Mesothelial cell of epicardium (in vitro differentiated cells): ENCODE data around the gene SOWAHA. TPM values are rescaled to one million over a fixed set of nuclear protein-coding genes. Genes with fewer than 3 reads are reported as not detected.

Experiments
- DNase-seq, 2 experiments: peaks; one replicate each; pipeline ENCODE4 v3.0.0; 2021; ENCODE audit warnings: low spot score in 2 of 2; ENCODE audit not compliant: unreplicated experiment in 2 of 2
- H3K27ac Mint-ChIP-seq: 2 replicates; pipeline ENCODE4 v1.8.0; 2021; ENCODE audit warnings: mixed read lengths
- H3K27me3 Mint-ChIP-seq: 2 replicates; pipeline ENCODE4 v1.8.0; 2021; ENCODE audit warnings: low read depth, mixed read lengths
- H3K36me3 Mint-ChIP-seq: 2 replicates; pipeline ENCODE4 v1.8.0; 2021; ENCODE audit warnings: mixed read lengths
- H3K4me1 Mint-ChIP-seq: 2 replicates; pipeline ENCODE4 v1.8.0; 2021; ENCODE audit warnings: mixed read lengths
- H3K4me3 Mint-ChIP-seq: 2 replicates; pipeline ENCODE4 v1.8.0; 2021; ENCODE audit warnings: mild to moderate bottlenecking, moderate library complexity, mixed read lengths
- H3K9me3 Mint-ChIP-seq: 2 replicates; pipeline ENCODE4 v1.8.0; 2021; ENCODE audit warnings: mixed read lengths
- total RNA-seq: library from RNA; stranded (reverse); gene quantifications from 3 replicates; pipeline ENCODE4 v1.2.1, GENCODE V29; 2021
- TF ChIP-seq, protein P1 (sequence below): fragments of 200-600 bp; sonication (generic); IDR thresholded peaks from one replicate; pipeline ENCODE4 v1.5.0; 2021; ENCODE audit warnings: antibody characterized with exemption; ENCODE audit not compliant: unreplicated experiment

Gene SOWAHA
- total RNA-seq, 1 donor from 2014 or later: 0.67 TPM

DNA sequence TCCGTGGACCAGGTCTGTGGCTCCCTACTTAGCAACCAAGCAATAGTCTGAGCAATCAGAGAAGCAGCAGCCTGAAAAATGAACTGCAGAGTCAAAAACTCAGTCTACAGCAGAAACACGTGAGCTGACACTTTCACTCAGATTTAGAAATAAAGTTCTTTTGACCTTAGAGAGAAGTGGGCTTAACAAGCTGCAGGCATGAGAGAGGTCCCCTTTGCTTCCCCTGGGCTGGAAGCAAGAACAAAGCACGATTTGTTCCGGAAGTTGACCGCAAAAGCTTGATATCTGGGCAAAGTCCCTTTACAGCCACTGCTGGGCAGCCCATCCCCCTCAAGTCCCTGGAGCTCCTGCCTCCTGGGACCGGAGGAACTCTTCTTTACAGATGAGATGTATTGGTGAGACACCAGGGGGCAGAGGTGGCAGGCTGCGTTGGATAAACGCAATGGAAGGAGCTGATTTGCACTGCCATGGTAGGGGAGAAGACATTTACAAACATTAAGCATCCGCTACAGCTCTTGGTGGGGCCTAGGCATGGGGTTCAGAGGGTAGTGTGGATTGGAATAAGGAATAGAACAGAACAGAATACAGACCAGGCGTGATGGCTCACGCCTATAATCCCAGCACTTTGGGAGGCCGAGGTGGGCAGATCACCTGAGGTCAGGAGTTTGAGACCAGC, 5.8 kb upstream of the SOWAHA start:
- H3K4me3 Mint-ChIP-seq: no peak overlapping the region
- peaks cover 14% of the 10 kb centered on the region for H3K4me1 Mint-ChIP-seq
- no peak overlapping the region for H3K27ac Mint-ChIP-seq
- H3K27me3 Mint-ChIP-seq: peaks cover 18% of the 10 kb centered on the region
- peaks cover 7% of the 10 kb centered on the region for H3K9me3 Mint-ChIP-seq
- no peak for DNase-seq
- TF ChIP-seq, protein P1, sequence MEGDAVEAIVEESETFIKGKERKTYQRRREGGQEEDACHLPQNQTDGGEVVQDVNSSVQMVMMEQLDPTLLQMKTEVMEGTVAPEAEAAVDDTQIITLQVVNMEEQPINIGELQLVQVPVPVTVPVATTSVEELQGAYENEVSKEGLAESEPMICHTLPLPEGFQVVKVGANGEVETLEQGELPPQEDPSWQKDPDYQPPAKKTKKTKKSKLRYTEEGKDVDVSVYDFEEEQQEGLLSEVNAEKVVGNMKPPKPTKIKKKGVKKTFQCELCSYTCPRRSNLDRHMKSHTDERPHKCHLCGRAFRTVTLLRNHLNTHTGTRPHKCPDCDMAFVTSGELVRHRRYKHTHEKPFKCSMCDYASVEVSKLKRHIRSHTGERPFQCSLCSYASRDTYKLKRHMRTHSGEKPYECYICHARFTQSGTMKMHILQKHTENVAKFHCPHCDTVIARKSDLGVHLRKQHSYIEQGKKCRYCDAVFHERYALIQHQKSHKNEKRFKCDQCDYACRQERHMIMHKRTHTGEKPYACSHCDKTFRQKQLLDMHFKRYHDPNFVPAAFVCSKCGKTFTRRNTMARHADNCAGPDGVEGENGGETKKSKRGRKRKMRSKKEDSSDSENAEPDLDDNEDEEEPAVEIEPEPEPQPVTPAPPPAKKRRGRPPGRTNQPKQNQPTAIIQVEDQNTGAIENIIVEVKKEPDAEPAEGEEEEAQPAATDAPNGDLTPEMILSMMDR: no peak
- H3K36me3 Mint-ChIP-seq: no peaks in the 10 kb centered on the region

DNA sequence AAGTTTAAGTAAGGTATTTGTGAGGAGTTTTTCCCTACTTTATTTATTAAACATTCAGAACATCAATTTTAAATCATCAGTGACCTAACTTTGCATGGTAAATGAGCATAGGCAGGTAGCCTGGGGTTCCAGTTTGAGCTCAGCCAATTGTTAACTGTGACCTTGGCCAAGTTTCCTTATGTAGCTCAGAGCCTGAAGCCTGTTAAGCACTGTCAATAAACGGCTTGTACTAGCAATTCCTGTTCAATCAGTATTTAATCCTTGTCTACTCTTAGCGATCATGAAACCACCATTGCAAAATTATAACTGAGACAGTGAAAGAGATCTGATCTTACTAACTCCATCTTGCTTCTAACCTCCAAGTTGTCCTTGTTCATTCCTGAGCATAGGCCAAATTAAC, 4.7 kb upstream of the SOWAHA start:
- Mint-ChIP-seq H3K4me1 (peaks cover 21% of the 10 kb centered on the region), H3K9me3 (peaks cover 7% of the 10 kb centered on the region), H3K4me3 (no peak overlapping the region), H3K27me3 (peaks cover 27% of the 10 kb centered on the region), H3K27ac (no peak overlapping the region), H3K36me3 (no peaks in the 10 kb centered on the region)
- no peak for DNase-seq
- TF ChIP-seq, protein P1: no peak

DNA sequence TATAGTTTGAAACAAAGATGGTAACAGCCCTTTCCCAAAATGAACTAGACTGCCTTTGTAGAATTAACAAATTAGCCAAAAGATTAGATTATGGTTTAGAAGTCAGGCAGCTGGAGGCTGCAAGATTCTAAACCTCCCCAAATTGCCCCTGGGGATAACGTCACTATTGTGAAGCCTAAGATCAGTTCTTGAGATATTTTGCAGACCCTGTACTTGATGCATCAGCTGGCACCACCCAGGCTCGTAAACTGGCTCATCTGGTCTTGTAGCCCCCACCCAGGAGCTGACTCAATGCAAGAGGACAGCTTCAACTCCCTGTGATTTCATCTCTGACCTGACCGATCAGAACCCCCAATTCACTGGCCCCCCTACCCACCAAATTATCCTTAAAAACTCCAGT, 4.2 kb upstream of the SOWAHA start:
- Mint-ChIP-seq H3K4me1 (peaks cover 21% of the 10 kb centered on the region), H3K4me3 (no peak overlapping the region), H3K27ac (no peak overlapping the region), H3K27me3 (peaks cover 28% of the 10 kb centered on the region), H3K36me3 (no peaks in the 10 kb centered on the region), H3K9me3 (peaks cover 7% of the 10 kb centered on the region)
- TF ChIP-seq, protein P1: no peak
- no peak for DNase-seq

DNA sequence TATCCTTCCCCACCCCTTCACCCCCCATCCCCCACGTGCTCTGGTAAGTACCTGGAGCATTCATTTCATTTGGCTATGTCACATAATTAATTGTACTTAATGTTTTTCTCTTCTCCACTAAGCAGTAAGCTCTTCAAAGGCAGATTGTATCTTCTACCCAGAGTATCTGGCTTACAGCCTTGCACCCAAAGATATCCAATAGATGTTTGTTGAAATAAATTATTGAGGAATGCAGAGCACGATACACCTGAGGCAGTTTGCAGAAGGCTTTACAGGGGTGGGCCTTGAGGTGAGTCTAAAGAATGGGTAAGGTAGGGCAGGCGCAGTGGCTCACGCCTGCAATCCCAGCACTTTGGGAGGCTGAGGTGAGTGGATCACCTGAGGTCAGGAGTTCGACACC, 2.5 kb upstream of the SOWAHA start:
- no peak overlapping the region for H3K4me3 Mint-ChIP-seq
- TF ChIP-seq, protein P1: no peak
- peaks cover 25% of the 10 kb centered on the region for H3K4me1 Mint-ChIP-seq
- no peaks in the 10 kb centered on the region for H3K9me3 Mint-ChIP-seq
- no peak for DNase-seq
- H3K36me3 Mint-ChIP-seq: no peaks in the 10 kb centered on the region
- peaks cover 37% of the 10 kb centered on the region for H3K27me3 Mint-ChIP-seq
- H3K27ac Mint-ChIP-seq: no peak overlapping the region

DNA sequence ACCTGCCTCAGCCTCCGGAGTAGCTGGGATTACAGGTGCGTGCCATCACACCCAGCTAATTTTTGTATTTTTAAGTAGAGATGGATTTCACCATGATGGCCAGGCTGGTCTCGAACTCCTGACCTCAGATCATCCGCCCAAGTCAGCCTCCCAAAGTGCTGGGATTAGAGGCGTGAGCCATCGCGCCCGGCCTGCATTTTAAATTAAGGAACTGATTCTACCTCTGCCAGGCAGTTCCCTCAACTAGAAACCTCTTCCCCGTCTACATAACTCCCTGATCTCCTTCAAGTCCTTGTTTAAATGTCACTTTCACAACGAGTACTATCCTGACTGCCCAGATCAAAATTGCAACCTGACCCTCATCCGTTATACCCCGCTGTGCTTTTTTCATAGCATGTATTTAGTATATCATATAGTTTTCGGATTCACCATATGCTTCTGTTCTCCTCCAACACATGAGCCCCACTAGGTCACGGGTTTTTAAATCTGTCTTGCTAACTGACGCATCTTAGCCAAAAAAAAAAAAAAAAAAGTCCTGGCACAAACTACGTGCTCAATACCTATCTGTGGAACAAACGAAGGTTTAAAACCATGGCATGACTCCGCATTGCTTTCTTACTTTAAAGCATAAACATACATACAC, 858 bp upstream of the SOWAHA start:
- no peak for DNase-seq
- TF ChIP-seq, protein P1: no peak

More for the DNA sequence above, 858 bp upstream of the SOWAHA start:
- H3K36me3 Mint-ChIP-seq: no peaks in the 10 kb centered on the region
- no peak overlapping the region for H3K27ac Mint-ChIP-seq
- H3K4me1 Mint-ChIP-seq: peaks cover 25% of the 10 kb centered on the region
- peaks cover 37% of the 10 kb centered on the region for H3K27me3 Mint-ChIP-seq
- no peaks in the 10 kb centered on the region for H3K9me3 Mint-ChIP-seq
- peak overlapping the region; percentile 73 for H3K4me3 Mint-ChIP-seq
